ENCODE data around the gene ARFGEF2.
"Not testable (repeated sequence)": the region's sequence is repeated elsewhere in the genome, so short reads cannot be mapped to it uniquely, and the experiment has no call there.

ARFGEF2 gene

GRCh38 chr20:48921168-48921882 is at the start of gene ARFGEF2:
TSS of gene ARFGEF2 (plus strand) at chr20:48921711. CDS start at chr20:48921890, 179 bp downstream.
- peak; percentile 85 for DNase-seq

- no peak for DNase-seq
Measured at GRCh38 chr20:48875233-48875913, 46.1 kb upstream of the ARFGEF2 start.

GRCh38 chr20:48875914-48876240 is 45.6 kb upstream of the ARFGEF2 start:
- DNase-seq, result no peak

GRCh38 chr20:48877304-48877703 is 44.2 kb upstream of the ARFGEF2 start:
- DNase-seq, result no peak

- DNase-seq, result no peak
Measured at GRCh38 chr20:48878534-48879248, 42.8 kb upstream of the ARFGEF2 start.

- DNase-seq, result no peak
Measured at GRCh38 chr20:48879612-48880245, 41.8 kb upstream of the ARFGEF2 start.

GRCh38 chr20:48880331-48880730 is 41.2 kb upstream of the ARFGEF2 start:
- no peak for DNase-seq

- DNase-seq, result no peak
Measured at GRCh38 chr20:48880981-48881657, 40.4 kb upstream of the ARFGEF2 start.

GRCh38 chr20:48885237-48885636 is 36.3 kb upstream of the ARFGEF2 start:
- no peak for DNase-seq

GRCh38 chr20:48886194-48886593 is 35.3 kb upstream of the ARFGEF2 start:
- no peak for DNase-seq

GRCh38 chr20:48886811-48887210 is 34.7 kb upstream of the ARFGEF2 start:
- DNase-seq, result no peak

- not testable (repeated sequence) for DNase-seq
Measured at GRCh38 chr20:48888517-48888916, 33.0 kb upstream of the ARFGEF2 start.

GRCh38 chr20:48889140-48889790 is 32.2 kb upstream of the ARFGEF2 start:
- DNase-seq, result no peak

GRCh38 chr20:48891235-48892048 is 30.1 kb upstream of the ARFGEF2 start:
- no peak for DNase-seq

- no peak for DNase-seq
Measured at GRCh38 chr20:48892049-48892470, 29.5 kb upstream of the ARFGEF2 start.

- DNase-seq, result no peak
Measured at GRCh38 chr20:48892891-48893290, 28.6 kb upstream of the ARFGEF2 start.

- DNase-seq, result no peak
Measured at GRCh38 chr20:48893374-48893773, 28.1 kb upstream of the ARFGEF2 start.

- DNase-seq, result no peak
Measured at GRCh38 chr20:48897305-48898010, 24.1 kb upstream of the ARFGEF2 start.

- DNase-seq, result no peak
Measured at GRCh38 chr20:48898210-48898609, 23.3 kb upstream of the ARFGEF2 start.

- DNase-seq, result no peak
Measured at GRCh38 chr20:48898896-48899530, 22.5 kb upstream of the ARFGEF2 start.

All from NCI-H1436 (cell line).